Activated CD4-positive, alpha-beta T cell treated with anti-CD3 and anti-CD28 coated beads for 36 hours (primary cell): ENCODE data around the gene RAD51. TPM values are rescaled to one million over a fixed set of nuclear protein-coding genes. Genes with fewer than 3 reads are reported as not detected.
A peak's percentile ranks its signal among the peaks of the same experiment; 100 is the strongest.

Experiments used
- ATAC-seq: fragments of 200-7000 bp; cut with Tn5 transposase; one replicate; pipeline ENCODE4 v1.10.0; 2021; ENCODE audit warnings: mild to moderate bottlenecking, moderate library complexity
- CTCF ChIA-PET: fragments of 350-600 bp; sonication (Branson Sonifier 250); formaldehyde crosslinking; loops from one replicate; lab custom pipeline; 2021; ENCODE audit warnings: antibody characterized with exemption; lab: Charles Lee
- POLR2A ChIA-PET: fragments of 350-600 bp; sonication (Branson Sonifier 250); formaldehyde crosslinking; loops from one replicate; lab custom pipeline; 2021; ENCODE audit warnings: antibody characterized with exemption, inconsistent platforms; lab: Charles Lee
- DNase-seq: peaks from one replicate; pipeline ENCODE4 v3.0.0-alpha.2; 2020
- H3K27ac Mint-ChIP-seq: one replicate; pipeline ENCODE4 v1.8.0; 2021; ENCODE audit warnings: mixed read lengths
- H3K27me3 Mint-ChIP-seq: one replicate; pipeline ENCODE4 v1.8.0; 2021; ENCODE audit warnings: mixed read lengths
- H3K36me3 Mint-ChIP-seq: one replicate; pipeline ENCODE4 v1.8.0; 2021; ENCODE audit warnings: low read depth, mixed read lengths
- H3K4me1 Mint-ChIP-seq: one replicate; pipeline ENCODE4 v1.8.0; 2021; ENCODE audit warnings: mixed read lengths
- H3K4me3 Mint-ChIP-seq: one replicate; pipeline ENCODE4 v1.8.0; 2021; ENCODE audit warnings: mild to moderate bottlenecking, moderate library complexity, mixed read lengths
- H3K9me3 Mint-ChIP-seq: one replicate; pipeline ENCODE4 v1.8.0; 2021; ENCODE audit warnings: low read depth, mixed read lengths
- intact Hi-C, 2 experiments: fragments of 100-400 bp; cut with DNase I in 1 of 2; cut with micrococcal nuclease in 1 of 2; formaldehyde crosslinking; loops; one replicate each; pipeline versions ENCODE4 v1.14.2 to v1.15.1; 2022 to 2024; cut with DNase I, micrococcal nuclease
- total RNA-seq, 2 experiments: library from RNA; stranded (reverse); gene quantifications; one replicate each; pipeline ENCODE4 v1.2.3, GENCODE V29; 2021

RAD51 gene
- total RNA-seq, 2 experiments from 2014 or later, result 73.5 to 75.3 TPM

- POLR2A ChIA-PET, result interaction anchor here (0.6 to 1.2 kb wide), 3 partner anchors 61 to 382 kb away, joined by 3 to 6 read pairs (median 5); no protein-coding TSS in a partner anchor
- Mint-ChIP-seq H3K4me1 (peaks cover 27% of the 10 kb centered on the region), H3K36me3 (peaks cover 21% of the 10 kb centered on the region), H3K4me3 (peak overlapping the region; percentile 91), H3K27me3 (no peaks in the 10 kb centered on the region), H3K27ac (peak overlapping the region; percentile 99), H3K9me3 (no peaks in the 10 kb centered on the region)
- intact Hi-C loops, result loop anchor here (1.0 to 5.0 kb wide), 17 partner anchors 7 to 576 kb away; partner anchors contain the start of genes DNAJC17 (in 2 of the 2), ZFYVE19 (in 2 of the 2), BAHD1 (in 1 of the 2) and CCDC32 (in 1 of the 2)
- ATAC-seq (no peak), DNase-seq (peak; percentile 34)
- CTCF ChIA-PET, result interaction anchor here (2.6 kb wide), 1 partner anchor 27 kb away, joined by 12 read pairs; no protein-coding TSS in a partner anchor
Observed at GRCh38 chr15:40755812-40756208, 60.8 kb downstream of the RAD51 start.

- Mint-ChIP-seq H3K27me3 (no peaks in the 10 kb centered on the region), H3K27ac (no peak overlapping the region), H3K4me1 (peaks cover 22% of the 10 kb centered on the region), H3K4me3 (no peak overlapping the region), H3K36me3 (peaks cover 10% of the 10 kb centered on the region), H3K9me3 (no peaks in the 10 kb centered on the region)
- intact Hi-C loops, result loop anchor here (5.0 kb wide), 2 partner anchors 65 to 195 kb away; partner anchors contain the start of gene CHAC1 (in 1 of the 2)
- DNase-seq, result no peak
- no peak for ATAC-seq
- ChIA-PET CTCF (interaction anchor here (0.7 to 2.6 kb wide), 3 partner anchors 9 to 157 kb away, joined by 3 to 12 read pairs (median 5); no protein-coding TSS in a partner anchor), POLR2A (interaction anchor here (0.6 to 1.2 kb wide), 4 partner anchors 8 to 71 kb away, joined by 3 to 7 read pairs (median 5); partner anchors contain the start of gene C15orf62)
Observed at GRCh38 chr15:40756938-40757337, 62.0 kb downstream of the RAD51 start.

- Mint-ChIP-seq H3K4me3 (no peak overlapping the region), H3K27me3 (no peaks in the 10 kb centered on the region), H3K4me1 (peaks cover 17% of the 10 kb centered on the region), H3K36me3 (no peaks in the 10 kb centered on the region), H3K9me3 (no peaks in the 10 kb centered on the region), H3K27ac (no peak overlapping the region)
- ChIA-PET CTCF (interaction anchor here (1.0 to 1.1 kb wide), 2 partner anchors 16 to 22 kb away, joined by 3 to 4 read pairs; no protein-coding TSS in a partner anchor), POLR2A (interaction anchor here (0.7 to 0.8 kb wide), 2 partner anchors 13 to 66 kb away, joined by 3 read pairs; no protein-coding TSS in a partner anchor)
- no peak for ATAC-seq
- intact Hi-C loops, result loop anchor here (5.0 kb wide), 2 partner anchors 68 to 192 kb away; partner anchors contain the start of gene CHAC1 (in 1 of the 2)
- no peak for DNase-seq
Observed at GRCh38 chr15:40759961-40760360, 65.0 kb downstream of the RAD51 start.

- ChIA-PET POLR2A (interaction anchor here (0.6 to 0.8 kb wide), 2 partner anchors 18 to 69 kb away, joined by 4 to 5 read pairs; partner anchors contain the start of gene RAD51), CTCF (interaction anchor here (1.4 to 1.5 kb wide), 2 partner anchors 16 to 19 kb away, joined by 4 to 7 read pairs; no protein-coding TSS in a partner anchor)
- peak; percentile 71 for DNase-seq
- Mint-ChIP-seq H3K4me1 (peaks cover 26% of the 10 kb centered on the region), H3K27ac (peak overlapping the region; percentile 90), H3K9me3 (no peaks in the 10 kb centered on the region), H3K36me3 (peaks cover 2% of the 10 kb centered on the region), H3K4me3 (peak overlapping the region; percentile 79), H3K27me3 (no peaks in the 10 kb centered on the region)
- intact Hi-C loops, result loop anchor here in 1 of 2 experiments (1.0 to 2.0 kb wide), 2 partner anchors 8 to 354 kb away; partner anchors contain the start of genes INO80 and RMDN3
- ATAC-seq, result peak; percentile 12
Observed at GRCh38 chr15:40762919-40763800, 68.2 kb downstream of the RAD51 start.

- ChIA-PET CTCF (interaction anchor here (0.6 to 1.9 kb wide), 8 partner anchors 9 to 809 kb away, joined by 3 to 7 read pairs (median 4); partner anchors contain the start of gene RMDN3), POLR2A (interaction anchor here (0.5 to 1.6 kb wide), 4 partner anchors 7 to 726 kb away, joined by 3 to 6 read pairs (median 4); partner anchors contain the start of gene RAD51)
- Mint-ChIP-seq H3K27me3 (no peaks in the 10 kb centered on the region), H3K27ac (peak within 1 kb of the TSS; percentile 90), H3K36me3 (peaks cover 6% of the 10 kb centered on the region), H3K9me3 (no peaks in the 10 kb centered on the region), H3K4me1 (peaks cover 35% of the 10 kb centered on the region), H3K4me3 (peak within 1 kb of the TSS; percentile 79)
- peak; percentile 85 for DNase-seq
- intact Hi-C loops, result loop anchor here (1.0 to 2.0 kb wide), 5 partner anchors 9 to 353 kb away; partner anchors contain the start of genes DNAJC17 (in 2 of the 2), ZFYVE19 (in 2 of the 2), INO80 (in 1 of the 2) and RAD51 (in 1 of the 2)
- peak; percentile 73 for ATAC-seq
Observed at GRCh38 chr15:40763801-40764628, 69.0 kb downstream of the RAD51 start, which contains the start of gene GCHFR. Gene GCHFR, plus strand, starts transcription at chr15:40764068. Its CDS starts 113 bp downstream, at chr15:40764181.

GRCh38 chr15:40764629-40765103 is 69.7 kb downstream of the RAD51 start:
- intact Hi-C loops, result loop anchor here (1.0 to 2.0 kb wide), 4 partner anchors 9 to 70 kb away; partner anchors contain the start of genes DNAJC17 (in 2 of the 2), ZFYVE19 (in 2 of the 2), RAD51 (in 1 of the 2) and RMDN3 (in 1 of the 2)
- H3K4me3 Mint-ChIP-seq, result peak overlapping the region; percentile 79
- H3K27ac Mint-ChIP-seq, result peak overlapping the region; percentile 90
- peaks cover 6% of the 10 kb centered on the region for H3K36me3 Mint-ChIP-seq
- H3K9me3 Mint-ChIP-seq, result no peaks in the 10 kb centered on the region
- CTCF ChIA-PET, result interaction anchor here (0.7 to 1.9 kb wide), 6 partner anchors 10 to 131 kb away, joined by 3 to 7 read pairs (median 4); partner anchors contain the start of gene RMDN3
- no peaks in the 10 kb centered on the region for H3K27me3 Mint-ChIP-seq
- peaks cover 41% of the 10 kb centered on the region for H3K4me1 Mint-ChIP-seq
- DNase-seq, result no peak
- POLR2A ChIA-PET, result interaction anchor here (0.7 to 1.6 kb wide), 3 partner anchors 8 to 79 kb away, joined by 3 to 4 read pairs (median 3); no protein-coding TSS in a partner anchor
- no peak for ATAC-seq

- no peak overlapping the region for H3K4me3 Mint-ChIP-seq
- H3K27ac Mint-ChIP-seq, result peak overlapping the region; percentile 47
- H3K36me3 Mint-ChIP-seq, result peaks cover 6% of the 10 kb centered on the region
- CTCF ChIA-PET, result interaction anchor here (0.7 to 1.9 kb wide), 5 partner anchors 12 to 1129 kb away, joined by 3 to 5 read pairs (median 4); no protein-coding TSS in a partner anchor
- H3K27me3 Mint-ChIP-seq, result no peaks in the 10 kb centered on the region
- ATAC-seq (no peak), DNase-seq (no peak)
- intact Hi-C loops, result no loop called here
- H3K9me3 Mint-ChIP-seq, result no peaks in the 10 kb centered on the region
- POLR2A ChIA-PET, result interaction anchor here (0.5 to 1.4 kb wide), 4 partner anchors 16 to 187 kb away, joined by 3 to 11 read pairs (median 6); partner anchors contain the start of gene CHAC1
- H3K4me1 Mint-ChIP-seq, result peaks cover 48% of the 10 kb centered on the region
Observed at GRCh38 chr15:40766194-40766815, 71.3 kb downstream of the RAD51 start.

GRCh38 chr15:40766906-40767837 is 72.2 kb downstream of the RAD51 start:
- ChIA-PET POLR2A (no interaction called here), CTCF (interaction anchor here (0.6 to 1.6 kb wide), 4 partner anchors 11 to 72 kb away, joined by 3 to 5 read pairs (median 4); partner anchors contain the start of gene RAD51)
- no peak for ATAC-seq
- intact Hi-C loops, result no loop called here
- no peak overlapping the region for H3K4me3 Mint-ChIP-seq
- no peaks in the 10 kb centered on the region for H3K27me3 Mint-ChIP-seq
- H3K27ac Mint-ChIP-seq, result no peak overlapping the region
- H3K9me3 Mint-ChIP-seq, result no peaks in the 10 kb centered on the region
- H3K36me3 Mint-ChIP-seq, result peaks cover 6% of the 10 kb centered on the region
- DNase-seq, result no peak
- peaks cover 48% of the 10 kb centered on the region for H3K4me1 Mint-ChIP-seq
